DND-41 (cell line): ENCODE data around the gene PLA2G2D.

Experiments
- ATAC-seq: fragments of 200-7000 bp; cut with Tn5 transposase; 3 replicates; pipeline ENCODE4 v1.9.1; 2021; ENCODE audit warnings: low read depth; ENCODE audit not compliant: insufficient read depth
- DNase-seq: peaks from one replicate; pipeline ENCODE4 v3.0.0-alpha.2; 2020
- H2AFZ ChIP-seq: 2 replicates; pipeline ENCODE4 v1.6.0; 2012; ENCODE audit warnings: low read depth, low read length
- H3K27ac ChIP-seq: 2 replicates; pipeline ENCODE4 v1.5.1; 2012; ENCODE audit warnings: low read length, inconsistent platforms
- H3K27me3 ChIP-seq: fragments of 200-600 bp; sonication (generic); 2 replicates; pipeline ENCODE4 v1.6.0; 2012; ENCODE audit warnings: low read length, mild to moderate bottlenecking, inconsistent platforms; ENCODE audit not compliant: insufficient read depth, poor library complexity
- H3K36me3 ChIP-seq: 2 replicates; pipeline ENCODE4 v1.5.1; 2012; ENCODE audit warnings: low read length, inconsistent platforms; ENCODE audit not compliant: insufficient read depth
- H3K4me1 ChIP-seq: 2 replicates; pipeline ENCODE4 v1.5.1; 2012; ENCODE audit warnings: mild to moderate bottlenecking, low read length; ENCODE audit not compliant: insufficient read depth
- H3K4me2 ChIP-seq: 2 replicates; pipeline ENCODE4 v1.6.0; 2012; ENCODE audit warnings: mild to moderate bottlenecking, moderate library complexity, low read length, inconsistent platforms; ENCODE audit not compliant: insufficient read depth
- H3K4me3 ChIP-seq, 2 experiments: fragments of 200-600 bp in 1 of 2; shearing (Covaris generic) in 1 of 2; 2 replicates each; pipeline ENCODE4 v1.5.1; 2012 to 2016; ENCODE audit warnings: inconsistent platforms in 2 of 2, low read length in 2 of 2, mild to moderate bottlenecking in 2 of 2, low read depth in 1 of 2, moderate library complexity in 1 of 2
- H3K79me2 ChIP-seq: 2 replicates; pipeline ENCODE4 v1.6.0; 2012; ENCODE audit warnings: low read length, inconsistent platforms; ENCODE audit not compliant: insufficient read depth
- H3K9ac ChIP-seq: 2 replicates; pipeline ENCODE4 v1.6.0; 2012; ENCODE audit warnings: low read depth, mild to moderate bottlenecking, inconsistent platforms, low read length, moderate library complexity
- H3K9me3 ChIP-seq: 2 replicates; pipeline ENCODE4 v1.5.1; 2012; ENCODE audit warnings: low read length, moderate library complexity, mild to moderate bottlenecking, inconsistent platforms; ENCODE audit not compliant: insufficient read depth, severe bottlenecking
- H4K20me1 ChIP-seq: 2 replicates; pipeline ENCODE4 v1.6.0; 2012; ENCODE audit warnings: low read length; ENCODE audit not compliant: insufficient read depth
- EZH2 ChIP-seq: IDR thresholded peaks from 3 replicates; pipeline ENCODE4 v1.6.1; 2012; ENCODE audit warnings: borderline replicate concordance, low read depth, mild to moderate bottlenecking, moderate library complexity, low read length, inconsistent platforms; ENCODE audit not compliant: severe bottlenecking
- TF ChIP-seq, protein P1 (sequence below): IDR thresholded peaks from 2 replicates; pipeline ENCODE4 v1.5.1; 2012; ENCODE audit warnings: borderline replicate concordance, low read length, moderate library complexity, mild to moderate bottlenecking; ENCODE audit not compliant: poor library complexity, severe bottlenecking; ENCODE audit errors: extremely low read depth

Gene PLA2G2D

DNA sequence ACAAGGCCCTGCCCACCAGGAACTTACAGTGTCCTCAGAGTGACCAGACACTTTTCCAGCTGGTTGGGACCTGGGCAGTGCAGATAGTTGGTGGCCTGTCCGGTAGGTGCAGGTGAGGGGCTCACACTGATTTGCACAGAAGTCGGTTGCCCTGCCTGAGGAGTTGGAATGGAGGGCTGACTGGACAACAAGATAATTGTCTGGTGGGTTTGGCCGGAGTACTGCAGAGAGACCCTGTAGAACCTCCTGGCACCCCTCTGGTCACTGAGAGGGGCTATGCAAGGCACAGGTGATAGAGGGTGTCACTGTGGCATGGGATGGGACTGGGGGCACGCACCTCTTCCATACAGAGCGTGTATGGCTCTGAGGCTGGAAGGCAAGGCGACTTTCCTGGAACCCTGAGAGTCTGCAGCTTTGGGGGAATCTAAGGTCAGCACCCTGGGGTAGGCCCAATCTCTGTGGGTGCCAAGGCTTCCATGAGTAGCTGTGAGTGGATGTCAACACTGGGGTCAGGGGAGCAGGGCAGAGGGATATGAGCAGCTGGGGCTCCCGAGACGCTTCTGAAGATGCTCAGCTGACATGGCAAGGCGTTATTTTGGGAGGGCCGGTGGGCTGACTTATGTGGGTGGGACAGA is 7.6 kb upstream of the PLA2G2D start:
- no peaks in the 10 kb centered on the region for H3K4me1 ChIP-seq
- no peak for TF ChIP-seq EZH2
- TF ChIP-seq, protein P1, sequence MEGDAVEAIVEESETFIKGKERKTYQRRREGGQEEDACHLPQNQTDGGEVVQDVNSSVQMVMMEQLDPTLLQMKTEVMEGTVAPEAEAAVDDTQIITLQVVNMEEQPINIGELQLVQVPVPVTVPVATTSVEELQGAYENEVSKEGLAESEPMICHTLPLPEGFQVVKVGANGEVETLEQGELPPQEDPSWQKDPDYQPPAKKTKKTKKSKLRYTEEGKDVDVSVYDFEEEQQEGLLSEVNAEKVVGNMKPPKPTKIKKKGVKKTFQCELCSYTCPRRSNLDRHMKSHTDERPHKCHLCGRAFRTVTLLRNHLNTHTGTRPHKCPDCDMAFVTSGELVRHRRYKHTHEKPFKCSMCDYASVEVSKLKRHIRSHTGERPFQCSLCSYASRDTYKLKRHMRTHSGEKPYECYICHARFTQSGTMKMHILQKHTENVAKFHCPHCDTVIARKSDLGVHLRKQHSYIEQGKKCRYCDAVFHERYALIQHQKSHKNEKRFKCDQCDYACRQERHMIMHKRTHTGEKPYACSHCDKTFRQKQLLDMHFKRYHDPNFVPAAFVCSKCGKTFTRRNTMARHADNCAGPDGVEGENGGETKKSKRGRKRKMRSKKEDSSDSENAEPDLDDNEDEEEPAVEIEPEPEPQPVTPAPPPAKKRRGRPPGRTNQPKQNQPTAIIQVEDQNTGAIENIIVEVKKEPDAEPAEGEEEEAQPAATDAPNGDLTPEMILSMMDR, result no peak
- 0 out of 2 replicates have a peak, but pooled peaks cover 3% of the 10 kb centered on the region for H4K20me1 ChIP-seq
- DNase-seq, result no peak
- H3K27ac ChIP-seq, result no peak overlapping the region
- H3K27me3 ChIP-seq, result no peaks in the 10 kb centered on the region
- H3K4me3 ChIP-seq, result no peak overlapping the region
- H3K9ac ChIP-seq, result no peak overlapping the region
- H3K9me3 ChIP-seq, result no peaks in the 10 kb centered on the region
- H2AFZ ChIP-seq, result no peak overlapping the region
- no peak overlapping the region for H3K4me2 ChIP-seq
- ATAC-seq, result no peak
- no peaks in the 10 kb centered on the region for H3K36me3 ChIP-seq
- H3K79me2 ChIP-seq, result no peaks in the 10 kb centered on the region

DNA sequence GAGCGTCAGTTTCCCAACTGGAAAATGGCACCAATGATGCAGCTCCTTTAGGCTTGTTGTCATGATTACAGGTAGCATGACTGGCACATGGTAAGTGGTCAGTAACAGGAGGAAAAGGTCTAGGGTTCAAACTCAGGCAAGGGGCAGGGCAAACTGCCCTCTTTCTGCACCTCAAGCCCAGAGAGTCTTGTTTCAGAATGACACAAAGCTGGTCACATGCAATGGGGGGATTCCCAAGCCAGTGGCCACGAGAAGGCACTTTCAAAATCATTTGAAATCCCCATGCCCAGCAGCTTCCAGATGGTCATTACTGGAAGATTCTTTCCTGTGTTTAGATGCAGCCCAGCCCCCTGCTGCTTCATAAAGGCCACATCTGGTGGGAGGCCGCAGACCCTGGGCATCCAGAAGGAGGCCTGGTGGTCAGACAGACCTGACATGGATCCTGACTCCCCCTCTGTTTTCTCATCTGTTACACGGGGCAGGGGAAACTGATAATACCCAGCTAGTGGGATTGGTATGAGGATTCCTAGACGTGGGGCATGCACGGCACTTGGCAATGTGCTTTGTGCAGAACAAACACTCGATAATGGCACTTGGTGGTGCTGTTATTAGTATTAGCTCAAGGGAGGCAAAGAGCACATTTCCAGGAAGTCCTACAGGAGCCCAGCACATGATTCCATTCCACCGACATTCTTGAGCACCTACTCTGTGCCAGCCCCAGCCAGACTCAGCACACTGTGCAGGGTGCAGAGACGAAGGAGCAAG is 6.9 kb upstream of the PLA2G2D start:
- ATAC-seq (no peak), DNase-seq (no peak)
- Histone ChIP-seq H3K9ac (no peak overlapping the region), H3K9me3 (no peaks in the 10 kb centered on the region), H3K4me2 (no peak overlapping the region), H3K4me1 (no peaks in the 10 kb centered on the region), H2AFZ (no peak overlapping the region), H3K79me2 (no peaks in the 10 kb centered on the region), H3K27me3 (no peaks in the 10 kb centered on the region), H3K27ac (no peak overlapping the region), H3K36me3 (no peaks in the 10 kb centered on the region), H4K20me1 (0 out of 2 replicates have a peak, but pooled peaks cover 3% of the 10 kb centered on the region), H3K4me3 (no peak overlapping the region)
- TF ChIP-seq, protein P1, result no peak
- TF ChIP-seq EZH2, result no peak

GRCh38 chr1:20125100-20125499 is 5.8 kb upstream of the PLA2G2D start:
- Histone ChIP-seq H3K4me3 (no peak overlapping the region), H3K27me3 (no peaks in the 10 kb centered on the region), H3K4me1 (no peaks in the 10 kb centered on the region), H3K36me3 (no peaks in the 10 kb centered on the region), H3K4me2 (no peak overlapping the region), H3K9me3 (no peaks in the 10 kb centered on the region), H3K9ac (no peak overlapping the region), H3K27ac (no peak overlapping the region), H2AFZ (no peak overlapping the region), H3K79me2 (no peaks in the 10 kb centered on the region), H4K20me1 (0 out of 2 replicates have a peak, but pooled peaks cover 3% of the 10 kb centered on the region)
- DNase-seq (no peak), ATAC-seq (no peak)
- TF ChIP-seq, protein P1, result no peak
- TF ChIP-seq EZH2, result no peak
